Fibroblast of the aortic adventitia (primary cell): ENCODE results near the gene DTNB. TPM values are rescaled to one million over a fixed set of nuclear protein-coding genes. Genes with fewer than 3 reads are reported as not detected.
"Not testable (repeated sequence)": the region's sequence is repeated elsewhere in the genome, so short reads cannot be mapped to it uniquely, and the experiment has no call there.

Experiments used
- DNase-seq: peaks from one replicate; pipeline ENCODE4 v3.0.0-alpha.2; 2010; ENCODE audit warnings: low read depth
- H3K4me3 ChIP-seq: 2 replicates; pipeline ENCODE4 v1.5.1; 2011; ENCODE audit warnings: low read depth, mild to moderate bottlenecking, control low read depth, low read length, moderate library complexity
- CTCF ChIP-seq: IDR thresholded peaks from 2 replicates; pipeline ENCODE4 v1.5.1; 2011; ENCODE audit warnings: mild to moderate bottlenecking, low read length, control low read depth, inconsistent platforms; ENCODE audit not compliant: insufficient read depth
- total RNA-seq: library from RNA; depleted of rRNA; stranded (reverse); fragments of >200 nt; gene quantifications from 2 replicates; pipeline ENCODE4 v1.2.3, GENCODE V29; 2012; ENCODE audit warnings: low replicate concordance

DTNB gene
- total RNA-seq, 1 donor = 11.7 TPM

GRCh38 chr2:25411281-25411680, 262.1 kb downstream of the DTNB start:
- TF ChIP-seq CTCF = no peak
- DNase-seq = no peak
- no peak overlapping the region for H3K4me3 ChIP-seq

- TF ChIP-seq CTCF = no peak
- no peak overlapping the region for H3K4me3 ChIP-seq
- DNase-seq = no peak
Observed at GRCh38 chr2:25410370-25410769, 263.0 kb downstream of the DTNB start.

DNA sequence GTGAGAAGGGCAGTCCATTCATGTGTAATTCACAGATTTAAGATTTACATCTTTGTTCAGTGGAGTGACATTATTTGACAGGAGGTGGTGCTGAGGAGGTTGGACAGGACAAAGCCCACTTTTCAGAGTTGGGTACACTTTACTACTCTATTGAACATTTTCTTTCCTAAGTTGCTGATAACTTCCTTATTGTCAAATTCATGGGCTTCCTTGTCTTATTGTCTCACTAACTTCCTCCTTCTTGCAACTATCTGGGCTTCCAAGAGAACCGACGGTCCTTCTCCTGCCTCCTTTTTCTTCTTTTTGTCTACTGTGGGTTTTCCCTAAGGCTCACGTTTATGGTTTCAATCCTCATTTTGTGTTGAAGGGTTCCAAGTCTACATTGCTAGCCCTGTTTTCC, 263.9 kb downstream of the DTNB start:
- no peak overlapping the region for H3K4me3 ChIP-seq
- TF ChIP-seq CTCF = no peak
- DNase-seq = no peak

DNA sequence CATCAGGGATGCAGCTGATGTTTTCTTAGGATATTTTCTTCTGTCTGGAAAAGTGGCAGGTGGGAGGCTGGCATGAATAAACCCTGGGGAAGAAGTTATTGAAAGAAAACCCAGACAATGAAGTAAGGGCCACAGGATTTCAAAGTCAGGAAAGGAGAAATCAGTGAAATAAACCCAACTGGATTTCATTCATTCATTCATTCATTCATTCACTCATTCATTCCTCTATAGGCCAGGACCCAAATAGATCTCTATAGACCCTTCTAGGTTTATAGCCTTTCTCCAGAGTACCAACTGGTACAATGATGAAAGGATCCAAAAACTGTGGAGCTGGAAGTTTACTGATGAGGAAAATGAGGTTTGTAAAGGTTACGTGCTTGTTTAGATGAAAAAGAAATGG, 264.3 kb downstream of the DTNB start:
- no peak overlapping the region for H3K4me3 ChIP-seq
- DNase-seq = no peak
- no peak for TF ChIP-seq CTCF

DNA sequence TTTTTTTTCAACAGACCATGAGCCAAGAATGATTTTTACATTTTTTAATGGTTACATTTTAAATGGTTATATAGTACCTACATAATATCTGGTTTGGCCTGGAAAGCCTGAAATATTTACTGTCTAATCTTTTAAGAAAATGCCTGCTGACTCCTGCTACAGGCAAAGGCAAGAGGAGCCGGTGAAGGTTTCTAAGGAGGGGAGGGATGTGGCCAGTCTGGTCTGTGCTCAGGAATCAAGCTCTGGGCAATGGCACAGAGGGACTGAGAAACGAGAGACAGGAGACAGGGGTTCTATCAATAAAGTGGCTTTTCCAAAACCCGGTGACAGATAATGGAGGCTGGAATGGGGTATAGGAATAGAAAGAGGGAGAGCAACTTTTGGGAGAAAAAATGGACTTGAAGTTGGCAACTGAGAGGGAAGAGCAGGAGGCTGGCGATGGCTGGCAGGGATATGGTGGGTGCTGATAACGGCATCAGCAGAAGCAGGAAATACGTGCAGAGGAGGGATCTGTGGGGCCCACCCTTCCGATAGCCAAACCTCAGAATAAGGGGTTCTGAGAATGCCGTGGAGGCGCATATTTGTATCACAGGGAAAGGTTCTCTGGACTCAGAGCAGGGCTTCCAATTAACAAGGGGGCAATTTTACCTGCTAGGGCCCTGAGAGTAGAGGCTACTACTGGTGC, 267.6 kb downstream of the DTNB start:
- H3K4me3 ChIP-seq = no peak overlapping the region
- no peak for DNase-seq

GRCh38 chr2:25403120-25403760, 270.1 kb downstream of the DTNB start:
- not testable (repeated sequence) for H3K4me3 ChIP-seq, DNase-seq

More for the DNA sequence above, 267.6 kb downstream of the DTNB start:
- TF ChIP-seq CTCF = no peak

DNA sequence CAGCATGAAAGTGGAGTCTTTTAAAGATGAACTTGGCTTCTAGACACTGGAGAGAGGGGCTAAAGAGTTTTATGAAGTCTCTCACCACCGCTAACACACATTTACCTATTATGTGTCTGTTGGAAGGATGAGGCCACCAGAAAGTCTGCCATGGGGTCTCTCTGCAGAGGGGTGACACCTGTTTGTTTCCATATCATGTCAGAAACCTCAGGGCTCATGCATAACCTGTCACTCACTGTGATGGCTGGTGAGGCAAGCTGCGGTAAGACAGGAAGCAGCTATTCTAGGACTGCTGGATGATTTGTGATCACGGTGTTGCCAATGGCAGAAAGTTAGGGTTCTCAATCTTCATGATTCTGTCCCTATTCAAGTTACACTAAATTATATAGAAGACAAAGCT, 270.9 kb downstream of the DTNB start:
- H3K4me3 ChIP-seq = no peak overlapping the region
- DNase-seq = no peak
- no peak for TF ChIP-seq CTCF
